Head of caudate nucleus (tissue), 42 donors: Measurements from ENCODE around the gene PPP1R13B.

Experiments
- DNase-seq, 42 donors: peaks; one replicate each; pipeline versions ENCODE4 v3.0.0 to v3.0.0-alpha.2; 2020 to 2021; ENCODE audit warnings: mixed read lengths in 7 of 42
- intact Hi-C: fragments of 100-400 bp; cut with DNase I; formaldehyde crosslinking; loops from one replicate; pipeline ENCODE4 v1.15.0; 2022

Gene PPP1R13B

GRCh38 chr14:103862393-103862782, 15.0 kb upstream of the PPP1R13B start:
- DNase-seq, result no peak
- intact Hi-C loops, result no loop called here

GRCh38 chr14:103861413-103862392, 14.3 kb upstream of the PPP1R13B start:
- intact Hi-C loops, result no loop called here
- no peak for DNase-seq

DNA sequence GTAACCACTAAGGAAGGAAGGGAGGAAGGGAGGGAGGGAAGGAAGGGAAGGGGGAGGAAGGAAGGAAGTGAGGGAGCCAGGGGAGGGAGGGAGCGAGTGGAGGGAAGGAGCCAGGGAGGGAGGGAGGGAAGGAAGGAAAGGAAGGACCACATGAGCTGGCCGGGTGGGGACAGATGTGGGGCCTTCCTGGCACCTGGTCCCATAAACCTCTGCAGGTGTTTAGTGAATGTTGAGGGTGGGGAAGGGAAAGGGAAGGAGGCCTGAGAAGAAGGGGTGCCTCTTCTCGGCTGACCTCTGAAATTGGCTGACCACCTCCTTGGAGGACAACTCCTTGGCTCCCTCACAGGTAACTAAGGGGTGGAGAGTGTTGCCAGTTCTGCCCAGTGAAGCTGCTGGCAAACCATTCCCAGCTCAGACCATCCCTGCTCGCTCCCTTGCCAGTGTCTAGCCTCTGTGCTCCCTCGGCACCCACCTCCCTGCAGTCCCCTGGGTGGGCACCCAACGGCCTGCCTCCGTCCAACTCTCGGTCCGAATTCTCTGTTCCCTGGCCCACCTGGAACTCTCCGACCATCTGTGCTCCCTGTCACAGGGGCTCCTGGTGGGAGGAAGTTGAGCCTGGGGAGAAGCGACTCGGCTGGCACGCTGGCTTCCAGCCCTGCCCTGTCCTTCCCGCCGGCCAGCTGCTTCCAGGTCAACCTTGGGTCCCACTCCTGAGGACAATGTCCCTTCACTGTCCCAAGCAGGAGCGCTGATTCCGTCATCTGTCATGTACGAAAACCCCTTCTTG, 12.2 kb upstream of the PPP1R13B start:
- intact Hi-C loops, result no loop called here
- DNase-seq, result no peak

- intact Hi-C loops, result no loop called here
- peak in 1 of 42 donors; percentile 33 for DNase-seq
These were observed 10.8 kb upstream of the PPP1R13B start for GRCh38 chr14:103858063-103858781.

GRCh38 chr14:103857256-103857655, 9.9 kb upstream of the PPP1R13B start:
- intact Hi-C loops, result no loop called here
- peak in 1 of 42 donors; percentile 21 for DNase-seq

DNA sequence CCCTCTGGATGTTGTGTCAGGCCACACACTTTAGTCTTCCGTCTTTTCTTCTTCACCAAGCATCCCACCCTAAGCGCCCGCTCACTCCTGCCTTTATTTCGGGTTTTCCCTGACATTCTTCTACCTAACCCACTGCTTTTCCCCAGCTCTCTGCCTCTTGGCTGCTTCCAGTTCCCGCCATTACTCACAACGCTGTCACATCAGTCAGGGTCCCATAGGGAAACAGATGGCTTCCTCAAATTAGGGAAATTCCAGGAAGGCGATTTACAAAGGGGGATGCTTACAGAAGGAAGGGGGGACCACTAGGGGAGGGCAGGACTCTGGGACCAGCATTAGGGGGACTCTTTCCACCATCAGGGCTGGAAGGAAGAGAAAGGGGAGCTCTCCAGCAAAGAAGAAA, 9.2 kb upstream of the PPP1R13B start:
- intact Hi-C loops, result no loop called here
- no peak for DNase-seq

DNA sequence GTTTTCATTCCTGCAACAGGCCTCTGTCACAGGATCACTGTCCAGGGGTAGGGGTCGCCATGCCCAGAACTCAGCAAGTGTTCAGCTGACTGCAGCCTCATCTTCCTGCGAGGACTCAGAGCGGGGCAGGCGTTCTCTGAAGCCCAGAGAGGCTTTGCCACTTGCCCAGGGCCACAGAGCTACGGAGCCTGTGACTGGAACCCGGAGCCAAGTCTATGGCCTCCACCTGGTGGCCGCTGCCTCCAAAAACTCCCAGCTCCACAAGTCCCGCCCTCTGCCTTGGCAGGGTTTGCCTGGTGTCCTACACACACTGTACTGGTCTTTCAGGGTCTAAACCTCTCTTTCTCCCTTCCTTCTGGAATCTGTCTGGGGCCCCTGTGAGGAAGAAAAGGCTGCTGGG, 8.7 kb upstream of the PPP1R13B start:
- DNase-seq, result no peak
- intact Hi-C loops, result no loop called here

DNA sequence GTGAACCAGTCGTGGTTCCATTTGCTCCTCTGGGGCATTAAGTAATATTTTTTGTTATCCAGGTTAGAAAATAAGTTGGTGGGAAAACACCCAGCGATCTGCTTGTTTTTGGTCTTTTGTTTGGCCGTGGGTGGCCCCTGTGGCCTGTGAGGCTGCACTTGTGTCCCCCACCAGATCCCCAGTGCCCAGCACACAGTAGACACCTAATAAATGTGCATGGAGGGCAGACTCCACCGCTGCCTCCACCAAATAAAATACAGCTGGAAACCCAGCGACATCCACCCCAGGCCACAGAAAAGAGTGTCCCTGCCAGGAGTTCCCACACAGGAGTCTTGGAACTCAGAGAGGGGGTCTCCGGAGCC, 8.3 kb upstream of the PPP1R13B start:
- intact Hi-C loops, result no loop called here
- DNase-seq, result peak in 1 of 42 donors; percentile 31

DNA sequence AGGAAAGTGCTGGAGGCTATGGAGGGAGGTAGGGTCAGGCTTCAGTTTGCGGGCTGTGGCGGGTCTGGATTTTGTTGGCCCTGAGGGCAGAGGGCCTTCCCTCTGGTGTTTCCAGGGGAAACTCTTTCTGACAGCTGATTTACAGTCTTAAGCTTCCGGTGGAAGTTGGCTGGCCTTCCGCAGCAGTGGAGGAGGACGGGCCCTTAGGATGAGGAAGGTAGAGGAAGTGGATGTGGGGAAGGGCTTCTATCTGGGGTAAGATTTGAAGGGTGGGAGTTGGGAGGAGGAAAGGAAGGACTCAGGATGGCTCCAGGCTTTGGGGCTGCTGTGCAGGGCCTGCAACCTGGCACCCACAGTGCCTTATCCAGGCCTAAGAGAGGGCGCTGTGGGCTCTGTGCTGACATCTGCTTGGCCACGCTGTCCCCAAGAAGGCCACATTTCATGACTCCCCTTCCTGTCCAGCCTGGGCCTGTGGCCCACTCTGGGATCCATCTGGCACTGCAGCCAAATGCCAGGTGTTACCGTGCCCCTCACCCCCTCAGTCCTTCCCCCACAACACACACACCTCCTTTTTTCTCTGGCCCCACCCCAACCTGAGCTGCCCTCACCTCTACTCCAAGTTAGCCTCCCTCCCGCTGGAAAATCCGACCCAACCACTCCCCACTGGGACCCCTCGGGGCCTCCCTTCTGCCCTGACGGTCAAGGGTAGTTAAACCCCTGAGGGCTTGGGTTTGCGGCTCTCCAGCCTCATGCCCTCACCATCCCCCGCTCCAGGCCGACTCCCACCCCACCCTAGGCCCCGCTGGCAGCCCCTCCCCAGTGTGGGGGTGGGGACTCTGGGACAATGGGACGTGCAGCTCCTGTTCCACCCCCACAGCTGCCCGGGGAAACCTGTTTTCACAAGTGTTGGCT, 7.7 kb upstream of the PPP1R13B start:
- peak in 1 of 42 donors; percentile 37 for DNase-seq
- intact Hi-C loops, result no loop called here

DNA sequence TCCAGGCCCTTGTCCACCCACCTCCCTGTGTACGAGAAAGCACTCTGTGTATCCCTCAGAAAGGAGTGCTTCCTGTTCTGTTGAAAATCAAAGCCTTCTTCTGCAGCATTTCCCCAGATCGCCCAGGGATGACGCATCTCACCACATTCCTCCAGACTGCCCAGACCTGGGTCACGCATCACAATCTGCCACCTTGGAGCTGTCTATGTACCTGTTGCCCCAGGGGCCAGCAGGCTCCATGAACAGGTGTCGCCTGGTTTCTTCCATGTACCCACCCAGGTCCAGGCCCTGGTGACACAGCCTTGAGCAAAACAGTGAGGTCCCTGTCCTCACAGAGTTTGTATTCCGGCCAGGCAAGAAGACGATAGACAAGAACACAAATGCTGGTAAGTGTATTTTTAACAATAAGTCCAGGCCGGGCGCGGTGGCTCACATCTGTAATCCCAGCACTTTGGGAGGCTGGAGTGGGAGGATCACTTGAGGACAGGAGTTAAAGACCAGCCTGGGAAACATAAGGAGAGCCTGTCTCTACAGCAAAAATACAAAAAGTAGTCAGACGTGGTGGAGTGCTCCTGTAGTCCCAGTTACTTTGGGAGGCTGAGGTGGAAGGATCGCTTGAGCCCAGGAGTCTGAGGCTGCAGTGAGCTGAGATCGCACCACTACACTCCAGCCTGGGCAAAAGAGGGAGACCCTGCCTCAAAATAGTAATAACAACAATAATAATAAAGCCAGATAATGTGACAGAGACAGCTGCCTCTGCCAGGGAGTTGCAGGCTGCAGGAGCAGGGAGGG, 6.8 kb upstream of the PPP1R13B start:
- intact Hi-C loops, result no loop called here
- DNase-seq, result peak in 1 of 42 donors; percentile 26

GRCh38 chr14:103849151-103849886, 1.9 kb upstream of the PPP1R13B start:
- peak in 1 of 42 donors; percentile 36 for DNase-seq
- intact Hi-C loops, result loop anchor here (5.0 kb wide), 1 partner anchor 68 kb away; no protein-coding TSS in a partner anchor

- DNase-seq, result peak in 34 of 42 donors; percentile 12 to 63 (median 37)
- intact Hi-C loops, result loop anchor here (5.0 kb wide), 1 partner anchor 69 kb away; no protein-coding TSS in a partner anchor
These were observed 1.1 kb upstream of the PPP1R13B start for GRCh38 chr14:103848175-103849077.

DNA sequence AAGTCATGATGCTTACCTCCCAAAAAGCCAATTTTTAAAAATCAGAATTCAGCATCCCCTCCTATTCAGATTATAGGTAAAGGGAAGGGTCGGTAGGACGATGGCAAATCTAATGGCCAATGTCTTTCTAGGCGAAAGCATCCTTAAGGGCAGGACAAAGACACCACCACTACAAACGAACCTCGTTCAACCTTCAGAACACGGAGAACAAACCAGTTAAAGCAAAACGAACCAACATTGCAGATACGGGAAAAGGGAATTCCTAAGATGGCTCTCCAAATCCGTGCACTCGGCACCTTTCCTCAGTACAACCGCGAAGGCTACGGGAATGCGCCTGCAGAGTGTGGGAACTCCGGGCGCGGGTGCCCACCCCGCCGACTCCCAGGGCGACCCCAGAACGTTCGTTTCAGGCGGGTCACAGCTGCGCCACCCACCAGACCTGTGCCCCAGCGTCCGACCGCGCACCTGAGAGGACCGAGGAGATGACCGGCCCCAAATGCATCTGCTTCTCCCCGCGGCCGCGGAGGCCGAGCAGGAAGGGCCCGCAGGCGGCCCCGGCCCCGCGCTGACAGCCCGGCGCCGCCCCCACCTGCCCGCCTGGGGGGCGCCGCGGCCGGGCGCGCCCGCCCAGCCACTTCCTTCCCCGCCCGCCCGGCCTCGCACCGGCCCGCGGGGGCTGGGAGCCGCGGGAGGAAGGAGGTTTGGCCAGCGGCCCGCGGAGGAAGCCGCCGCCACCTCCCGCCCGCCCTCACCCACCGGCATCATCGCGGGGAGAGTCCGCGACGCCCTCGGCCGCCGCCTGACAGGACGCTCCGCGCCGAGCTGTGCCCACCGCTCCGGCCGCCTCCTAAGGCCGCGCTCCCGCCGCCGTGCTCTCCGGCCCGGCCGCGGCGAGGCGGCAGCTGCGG, 578 bp downstream of the PPP1R13B start:
- intact Hi-C loops, result loop anchor here (5.0 kb wide), 1 partner anchor 71 kb away; no protein-coding TSS in a partner anchor
- peak in 33 of 42 donors; percentile 16 to 66 (median 36) for DNase-seq

GRCh38 chr14:103846097-103846496, 1.3 kb downstream of the PPP1R13B start:
- peak in 1 of 42 donors; percentile 13 for DNase-seq
- intact Hi-C loops, result loop anchor here (5.0 kb wide), 1 partner anchor 71 kb away; no protein-coding TSS in a partner anchor
